Measurements from ENCODE around the gene GATAD2B.
A peak's percentile ranks its signal among the peaks of the same experiment; 100 is the strongest.

GRCh38 chr1:153968000-153968363, 45.2 kb upstream of the GATAD2B start:
- TF ChIP-seq POLR2A (IDR thresholded peaks at IDR 0.05; ENCODE audit: low read depth, low read length): peak; percentile 10; the same call in 1 of the 2 replicates
- no peak for TF ChIP-seq POLR2AphosphoS5 (IDR thresholded peaks at IDR 0.05; ENCODE audit: low read depth, low read length)
- TF ChIP-seq TAF1 (IDR thresholded peaks at IDR 0.05; ENCODE audit: borderline replicate concordance, low read depth, low read length): no peak
